ENCODE results near the gene ZBTB25.

Gene ZBTB25

DNA sequence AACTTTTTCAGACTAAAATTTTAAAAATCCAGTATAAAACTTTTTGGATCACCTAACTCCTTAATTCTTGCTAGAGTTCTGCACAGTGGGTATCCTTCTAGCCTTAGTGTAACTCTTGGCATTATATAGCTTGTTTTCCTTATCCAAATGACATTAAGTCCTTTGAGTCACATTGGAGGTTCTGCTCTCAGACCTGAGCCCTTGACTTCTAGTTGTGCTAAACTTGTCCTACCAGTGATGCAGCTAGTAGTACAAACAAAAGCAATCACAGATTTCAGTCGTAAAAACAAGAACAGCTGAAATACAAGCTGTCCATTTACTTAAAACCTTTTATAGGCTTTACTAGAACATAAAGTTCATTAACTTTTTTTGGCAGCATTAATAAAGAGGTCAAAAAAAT, 11.4 kb upstream of the ZBTB25 start:
- DNase-seq: no peak

DNA sequence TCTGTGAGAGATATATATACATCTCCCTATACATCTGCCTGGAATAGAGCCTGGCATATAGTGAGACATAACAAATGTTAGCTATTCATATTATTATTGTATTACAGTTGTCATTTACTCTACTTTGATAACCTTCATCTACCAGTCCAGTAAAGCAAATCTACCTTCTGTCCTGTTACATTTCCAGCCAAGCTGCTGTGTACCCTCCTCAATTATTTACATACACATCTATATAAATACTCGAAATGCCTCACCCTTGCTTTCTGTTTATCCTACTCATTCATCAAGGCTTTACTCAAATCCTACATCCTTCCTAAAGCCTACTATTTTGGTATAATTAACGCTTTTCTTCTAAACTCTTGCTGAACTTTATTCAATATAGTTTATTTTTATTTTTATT, 9.6 kb upstream of the ZBTB25 start:
- DNase-seq: no peak

DNA sequence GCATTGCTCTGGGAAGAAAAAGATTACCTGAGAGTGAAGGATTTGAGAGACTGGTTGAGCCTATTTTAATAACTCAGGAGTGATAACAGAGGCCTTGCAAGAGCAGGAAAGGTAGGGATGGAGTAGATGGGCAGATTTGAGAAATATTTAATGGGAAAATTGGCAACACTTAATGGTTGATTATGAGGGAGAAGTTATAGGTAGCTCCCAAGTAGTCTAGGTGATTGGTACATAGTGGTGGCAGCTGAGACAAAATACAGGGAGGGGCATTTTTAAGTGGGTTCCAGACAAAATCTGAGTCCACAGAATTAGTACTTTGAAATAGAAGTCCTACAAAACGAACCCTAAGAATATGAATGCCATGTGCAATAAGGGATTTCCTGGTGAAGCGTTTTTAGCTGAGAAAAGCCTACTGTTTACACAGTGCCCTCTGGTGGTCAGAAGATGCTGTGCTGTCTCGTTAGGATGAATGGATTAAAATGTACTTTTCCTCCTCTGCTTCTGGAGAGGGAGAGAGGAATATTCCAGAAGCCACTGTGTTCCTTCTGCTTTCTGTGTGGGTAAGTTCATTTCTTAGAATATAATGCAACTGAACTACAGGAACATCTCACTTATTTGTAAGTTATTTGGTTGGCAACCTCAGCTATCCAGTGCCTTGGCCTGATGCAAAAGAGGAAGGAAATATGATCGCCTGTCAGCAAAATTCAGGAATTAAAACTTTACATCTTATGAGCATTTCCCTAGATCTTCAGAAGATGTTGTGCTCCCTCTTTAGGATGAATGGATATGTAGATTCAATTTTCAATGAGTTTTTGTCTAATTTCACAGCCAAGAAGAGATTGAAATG, 7.4 kb upstream of the ZBTB25 start:
- peak; percentile 78 for DNase-seq

DNA sequence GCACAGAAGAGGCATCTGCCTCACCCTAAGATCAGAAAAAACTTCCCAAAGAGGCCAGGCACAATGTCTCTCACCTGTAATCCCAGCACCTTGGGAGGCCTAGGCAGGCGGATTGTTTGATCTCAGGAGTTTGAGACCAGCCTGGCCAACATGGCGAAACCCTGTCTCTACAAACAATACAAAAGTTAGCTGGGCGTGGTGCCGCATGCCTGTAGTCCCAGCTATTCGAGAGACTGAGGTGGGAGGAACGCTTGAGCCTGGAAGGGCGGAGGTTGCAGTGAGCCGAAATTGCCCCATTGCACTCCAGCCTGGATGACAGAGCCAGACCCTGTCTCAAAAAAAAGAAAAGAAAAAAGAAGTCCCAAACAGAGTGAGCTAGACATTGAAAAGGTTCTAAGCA, 5.4 kb upstream of the ZBTB25 start:
- DNase-seq: no peak

DNA sequence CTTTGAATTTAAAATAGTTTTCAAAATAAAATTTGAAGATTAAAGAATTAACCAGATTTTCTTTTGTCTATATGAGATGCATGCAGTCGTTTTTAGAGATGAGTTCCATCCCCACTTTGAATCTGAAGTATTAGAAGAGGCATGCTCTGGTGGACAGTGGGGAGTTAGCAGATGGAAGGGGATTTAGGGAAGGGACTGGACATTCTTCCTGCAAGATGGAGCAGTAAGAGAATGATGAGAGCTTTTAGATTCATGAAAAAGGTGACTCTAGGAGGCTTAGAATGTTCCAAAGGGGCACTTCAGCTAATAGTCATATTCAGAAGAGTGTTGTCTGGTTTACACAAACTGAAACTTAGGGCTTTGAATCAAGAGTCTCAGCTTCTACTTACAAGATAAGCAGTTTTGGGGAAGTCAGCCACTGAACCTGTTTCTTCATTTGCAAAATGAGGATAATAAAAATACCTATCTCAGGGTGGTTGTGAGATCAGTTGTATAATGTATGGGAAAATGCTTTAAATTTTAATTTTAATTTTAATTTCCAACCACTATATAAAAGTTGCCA, 4.7 kb upstream of the ZBTB25 start:
- no peak for DNase-seq

DNA sequence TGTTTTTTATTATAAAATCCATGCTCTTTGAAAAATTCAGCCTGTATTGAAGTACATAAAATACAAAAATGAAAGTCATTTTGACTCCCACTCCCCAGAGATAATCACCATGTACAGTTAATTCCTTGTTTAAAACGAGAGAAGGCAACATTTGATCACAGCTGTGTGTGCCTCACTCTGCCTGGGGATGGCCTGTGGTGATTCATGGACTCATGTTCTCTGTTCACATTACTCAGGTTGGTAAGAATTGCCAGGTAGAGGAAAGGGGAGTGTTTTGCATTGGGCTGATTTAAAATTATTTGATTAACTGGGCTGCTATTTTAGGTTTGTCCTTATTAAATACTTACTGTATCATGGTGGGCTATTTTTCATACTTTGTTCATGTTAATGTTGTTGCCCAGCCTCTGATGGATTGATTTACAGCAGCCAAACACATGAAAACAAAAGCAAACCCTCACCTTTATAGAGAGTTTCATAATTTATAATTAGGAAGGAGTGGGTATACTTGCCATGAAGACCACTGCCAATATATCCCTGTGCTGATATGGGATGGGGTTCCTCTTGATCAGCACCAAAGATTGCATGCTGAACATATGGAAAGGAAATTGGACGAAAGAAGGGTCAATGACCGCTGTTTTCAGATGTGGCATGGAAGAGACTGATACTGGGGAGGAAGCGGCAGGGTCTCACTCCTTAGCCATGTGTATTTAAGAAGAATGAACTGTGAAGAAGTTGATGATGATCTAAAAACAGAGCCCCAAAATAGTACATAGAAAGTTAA, 3.9 kb upstream of the ZBTB25 start:
- DNase-seq: peak; percentile 57

DNA sequence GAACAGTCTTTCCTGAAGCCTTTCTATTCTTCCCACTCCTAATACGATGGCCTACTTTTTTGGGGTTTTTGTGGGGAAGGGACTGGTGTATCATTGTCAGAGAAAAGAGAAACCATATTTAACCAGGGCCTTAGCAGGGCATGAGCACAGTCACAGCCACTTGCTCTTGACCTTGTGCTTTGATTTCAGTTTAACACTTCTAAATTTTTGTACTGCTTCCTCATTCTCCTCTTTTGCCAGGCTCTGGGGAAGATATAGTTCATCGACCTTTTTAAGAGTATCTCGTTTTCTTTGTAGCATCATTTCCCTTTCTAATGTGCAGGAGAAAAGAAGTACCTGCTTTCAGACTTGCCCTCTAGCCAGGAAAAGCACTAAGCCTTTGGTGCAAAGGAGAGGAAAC, 3.1 kb upstream of the ZBTB25 start:
- no peak for DNase-seq

DNA sequence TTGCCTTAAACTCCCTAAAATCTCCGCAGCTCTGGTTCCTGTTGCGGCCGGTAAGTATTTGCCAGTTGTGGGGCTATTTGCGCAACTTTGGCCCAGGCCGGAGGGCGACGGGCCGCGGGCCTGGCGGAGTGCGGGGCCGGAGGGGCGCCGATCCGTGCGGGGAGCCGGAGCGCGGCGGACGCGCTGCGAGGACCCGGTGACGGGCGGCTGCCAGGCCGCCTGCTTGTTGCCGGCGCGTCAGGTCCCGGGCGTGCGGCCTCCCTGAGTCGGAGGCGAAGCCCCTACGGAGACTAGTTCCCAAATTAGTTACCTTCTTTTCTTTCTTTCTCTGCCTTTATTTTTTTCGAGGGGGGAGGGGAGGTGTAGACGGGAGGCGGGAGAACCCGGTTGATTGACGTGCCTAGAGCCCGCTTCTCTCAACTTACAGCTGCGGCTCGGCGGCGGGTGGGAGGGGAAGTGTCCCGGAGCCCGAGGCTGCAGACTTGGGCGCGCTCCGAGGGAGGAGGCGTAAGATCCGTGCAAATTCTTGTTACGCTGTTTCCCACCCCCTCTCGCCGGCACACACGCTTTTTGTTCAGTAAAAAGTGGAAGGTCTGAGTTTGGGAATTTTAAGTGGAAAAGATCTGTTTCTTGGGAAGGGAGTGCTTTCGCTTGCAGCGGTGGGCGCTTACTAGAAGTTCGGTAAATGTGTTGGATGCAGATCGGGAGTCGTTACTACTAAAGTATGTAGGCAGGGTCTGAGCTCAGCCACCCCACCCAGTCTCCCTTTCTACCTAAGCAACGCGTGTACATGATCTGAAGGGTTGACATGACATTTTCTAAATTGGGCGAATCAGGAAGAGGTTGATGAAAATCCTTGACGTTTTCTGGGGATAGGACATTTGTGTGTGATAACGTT, 1.5 kb upstream of the ZBTB25 start:
- DNase-seq: peak; percentile 86

DNA sequence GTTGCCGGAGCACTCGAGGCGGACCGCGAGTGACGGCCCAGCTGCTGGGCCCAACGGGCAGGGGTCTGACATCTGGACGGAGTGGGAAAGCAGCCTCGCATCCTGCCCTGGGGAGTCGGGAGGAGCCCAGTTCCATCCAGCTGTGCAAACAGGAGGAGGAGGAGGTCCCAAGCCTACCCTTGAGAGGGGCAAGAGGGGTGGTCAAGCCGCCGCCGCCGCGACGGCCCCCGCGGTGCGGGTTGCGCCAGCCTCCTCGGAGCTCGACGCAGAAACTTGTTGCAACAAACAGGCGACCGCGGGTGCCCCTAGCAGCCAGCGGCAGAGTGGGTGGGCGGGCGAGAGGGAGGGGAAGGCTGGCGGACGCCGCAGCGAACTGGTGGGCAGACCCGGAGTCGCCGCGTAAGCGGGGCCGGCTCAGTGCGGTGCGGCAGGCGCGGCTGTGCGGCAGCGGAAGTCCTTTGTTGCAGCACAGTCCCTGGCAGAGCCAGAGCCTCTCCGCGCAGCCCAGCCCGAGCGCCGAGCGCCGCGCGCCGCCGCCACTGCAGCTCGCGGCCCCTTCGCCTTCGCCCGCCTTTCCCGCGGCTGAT, 765 bp upstream of the ZBTB25 start, which contains the start of gene ZBTB1:
ZBTB1 (plus strand) TSS at position 461 of the 587 bp plus-strand sequence. CDS start 16,735 bp downstream, outside the sequence.
- peak; percentile 84 for DNase-seq

DNA sequence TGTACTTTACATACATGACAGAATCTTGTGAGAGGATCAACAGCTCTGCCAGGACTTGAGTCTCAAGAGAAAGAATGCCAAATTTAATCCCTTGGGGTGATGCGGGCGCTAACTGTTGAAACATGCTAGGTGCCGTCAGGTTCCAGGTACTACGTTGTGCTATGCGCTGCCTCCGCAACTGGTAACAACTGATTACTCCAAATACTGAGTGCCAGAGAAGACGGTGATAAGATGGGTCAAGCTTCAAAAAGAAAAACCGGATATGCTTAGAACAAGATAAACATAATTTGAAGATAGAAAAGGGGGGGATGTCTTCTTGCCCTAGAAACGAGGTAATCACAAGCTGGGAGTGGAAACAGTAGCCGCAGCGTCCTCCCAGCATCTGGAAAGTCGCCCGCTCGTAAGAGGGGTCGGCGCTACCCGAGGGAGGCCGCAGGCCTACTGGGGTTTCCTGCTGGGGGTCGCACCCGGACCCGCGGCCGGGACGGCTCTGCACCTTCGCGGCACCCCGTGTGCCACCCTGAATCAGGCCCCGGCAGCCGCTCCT, 678 bp downstream of the ZBTB25 start:
- DNase-seq: peak; percentile 45

DNA sequence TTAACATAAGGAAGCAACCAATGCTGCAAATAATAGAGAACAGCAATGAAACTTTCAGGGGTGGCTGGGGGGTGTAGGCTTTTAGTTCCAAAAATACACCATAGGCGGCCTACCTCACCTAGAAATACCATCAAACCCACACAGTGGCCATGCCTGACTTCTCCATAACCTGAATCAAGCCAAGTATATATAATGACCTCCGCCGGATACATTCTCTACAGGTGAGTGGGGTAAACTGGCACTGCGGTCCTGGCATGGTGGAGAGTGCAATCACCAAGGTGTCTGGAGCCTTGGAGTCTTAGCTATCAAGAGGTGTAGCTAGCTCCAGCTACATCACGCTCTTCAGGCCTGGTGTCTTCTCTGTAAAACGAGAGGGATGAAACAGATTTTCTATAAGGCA, 1.2 kb downstream of the ZBTB25 start:
- peak; percentile 30 for DNase-seq

DNA sequence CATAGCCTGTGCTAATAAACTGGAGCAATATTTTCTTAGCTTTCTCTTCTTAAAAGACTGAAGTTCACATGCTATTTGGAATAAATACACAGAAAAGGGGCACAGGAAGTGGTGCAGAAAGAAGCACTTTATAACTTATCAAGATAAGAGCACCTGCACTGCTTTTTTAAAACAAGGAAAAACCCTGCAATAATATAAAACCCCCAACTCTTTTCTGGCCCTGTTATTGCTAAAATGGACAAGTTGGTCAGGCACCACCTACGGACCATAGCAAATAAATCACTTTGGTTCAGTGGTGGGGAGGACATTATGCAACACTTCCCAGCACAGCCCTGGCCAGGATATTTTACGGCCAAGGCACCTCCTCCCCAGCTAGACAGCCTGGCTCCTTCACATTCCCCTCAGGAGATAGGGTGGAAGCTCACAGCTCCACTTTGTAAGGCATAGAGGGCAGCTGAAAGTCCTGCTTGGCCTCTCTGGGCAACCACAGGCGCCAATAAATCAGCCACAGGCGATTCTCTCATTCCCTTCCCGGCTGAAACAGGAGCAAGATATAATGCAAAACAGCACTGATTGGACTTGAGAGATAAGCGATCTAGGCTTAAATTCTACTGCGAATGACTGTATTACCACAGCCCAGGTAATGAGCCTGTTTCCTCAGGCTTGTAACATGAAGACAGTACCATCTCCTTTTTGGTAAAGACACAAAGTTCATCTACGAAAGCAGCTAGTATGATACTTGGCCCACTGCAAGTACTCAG, 2.0 kb downstream of the ZBTB25 start:
- peak; percentile 14 for DNase-seq

DNA sequence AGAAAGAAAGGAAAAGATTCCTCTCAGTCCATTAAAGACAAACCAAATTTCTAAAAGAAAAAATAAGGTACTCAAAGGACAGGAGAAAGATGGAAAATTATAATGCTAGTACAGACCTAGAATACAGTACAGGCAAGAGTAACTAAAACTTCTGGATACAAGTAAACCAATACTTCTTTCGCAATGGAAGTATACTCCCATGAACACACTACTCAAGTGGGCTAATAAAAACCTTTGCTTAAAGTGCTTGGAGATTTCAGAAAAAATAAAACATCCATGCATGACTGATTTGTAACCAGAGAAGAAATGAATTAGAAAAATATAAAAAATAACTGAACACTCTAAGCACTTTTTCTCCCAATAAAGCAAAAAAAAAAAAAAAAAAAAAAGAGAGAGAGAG, 3.5 kb downstream of the ZBTB25 start:
- no peak for DNase-seq

DNA sequence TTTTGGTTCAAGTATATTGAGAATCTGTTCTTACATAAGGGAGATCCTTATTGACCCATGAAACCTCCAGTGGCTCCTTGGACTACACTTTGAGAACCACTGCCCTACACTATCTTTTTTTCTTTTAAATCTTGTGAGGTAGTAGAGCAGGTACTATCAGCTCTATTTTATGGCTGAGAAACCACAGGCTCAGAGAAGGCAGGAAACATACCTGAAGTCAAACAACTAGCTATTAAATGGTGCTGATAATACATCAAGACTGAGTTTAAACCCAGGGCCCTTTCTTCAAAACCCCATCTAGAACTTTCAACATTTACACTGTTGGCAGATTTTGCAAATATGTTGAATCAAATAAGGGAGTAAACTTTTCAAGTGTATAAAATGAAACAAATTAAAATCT, 6.9 kb downstream of the ZBTB25 start:
- DNase-seq: no peak

DNA sequence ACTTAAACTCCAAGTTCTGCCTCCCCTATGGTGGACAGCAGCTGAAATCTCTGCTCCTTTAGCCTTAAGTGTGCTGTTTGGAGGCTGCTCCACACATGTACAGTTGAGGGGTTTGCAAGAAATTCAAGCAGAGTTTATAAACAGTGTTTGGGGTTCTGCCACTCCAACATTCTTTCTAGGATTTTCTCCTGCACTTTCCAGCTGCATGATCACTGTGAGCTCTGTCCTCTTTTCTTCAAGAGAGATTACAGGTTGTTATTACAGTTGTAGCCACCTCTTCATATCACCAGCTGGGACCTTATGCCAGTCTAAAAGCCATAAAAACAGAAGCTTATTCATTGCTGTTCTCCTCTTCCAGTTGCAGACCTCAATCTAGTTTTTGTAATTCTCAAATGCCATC, 8.4 kb downstream of the ZBTB25 start:
- no peak for DNase-seq

DNA sequence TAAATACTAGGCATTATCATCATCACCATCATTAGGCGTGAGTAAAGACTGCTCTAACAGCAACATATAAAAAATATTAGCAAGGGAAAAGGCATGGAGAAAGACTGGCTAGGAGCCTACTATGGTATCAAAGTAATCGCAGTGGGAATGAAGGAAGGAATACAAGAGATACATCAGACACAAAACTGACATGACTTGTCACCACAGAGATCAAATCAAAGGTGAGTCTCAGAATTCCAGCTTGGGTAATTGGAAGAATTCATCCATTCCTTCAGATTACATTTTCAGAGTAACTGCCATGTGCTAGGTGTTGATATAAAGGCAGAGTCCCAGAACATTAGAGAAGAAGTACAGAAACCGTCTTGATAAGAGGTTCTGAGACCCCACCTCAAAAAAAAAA, 10.2 kb downstream of the ZBTB25 start:
- no peak for DNase-seq

DNA sequence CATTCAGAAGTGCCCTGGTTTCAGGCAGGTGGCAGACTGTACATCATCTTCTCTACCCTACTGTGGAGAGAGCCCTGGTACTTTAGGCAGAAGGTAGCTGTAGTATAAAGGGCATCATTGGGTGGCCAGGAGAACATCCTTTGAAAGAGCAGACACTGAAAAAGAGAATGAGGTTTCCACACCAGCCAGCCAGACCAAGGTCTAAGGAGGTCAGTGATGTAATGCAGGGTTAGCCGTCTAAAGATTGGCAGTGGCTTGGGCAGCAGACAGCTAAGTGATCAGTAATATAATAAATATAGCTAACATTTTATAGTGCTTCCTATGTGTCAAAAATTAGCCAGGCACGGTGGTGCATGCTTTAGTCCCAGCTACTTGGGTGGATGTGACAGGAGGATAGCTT, 12.0 kb downstream of the ZBTB25 start:
- no peak for DNase-seq

DNA sequence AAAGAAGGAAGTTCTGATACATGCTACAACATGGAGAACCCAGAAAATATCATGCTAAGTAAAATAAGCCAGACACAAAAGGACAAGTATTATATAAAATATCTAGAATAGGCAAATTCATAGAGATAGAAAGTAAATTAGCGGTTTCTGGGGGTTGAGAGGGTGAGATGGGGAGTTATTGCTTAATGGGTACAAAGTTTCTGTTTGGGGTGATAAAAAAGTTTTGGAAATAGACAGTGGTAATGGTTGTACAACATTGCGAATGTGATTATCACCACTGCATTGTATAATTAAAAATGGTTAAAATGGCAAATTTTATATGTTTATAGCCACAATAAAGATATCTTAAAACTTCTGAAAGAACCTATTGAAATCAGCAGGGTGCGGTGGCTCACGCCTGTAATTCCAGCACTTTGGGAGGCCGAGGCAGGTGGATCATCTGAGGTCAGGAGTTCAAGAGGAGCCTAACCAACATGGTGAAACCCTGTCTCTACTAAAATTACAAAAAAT, 15.0 kb downstream of the ZBTB25 start:
- no peak for DNase-seq

DNA sequence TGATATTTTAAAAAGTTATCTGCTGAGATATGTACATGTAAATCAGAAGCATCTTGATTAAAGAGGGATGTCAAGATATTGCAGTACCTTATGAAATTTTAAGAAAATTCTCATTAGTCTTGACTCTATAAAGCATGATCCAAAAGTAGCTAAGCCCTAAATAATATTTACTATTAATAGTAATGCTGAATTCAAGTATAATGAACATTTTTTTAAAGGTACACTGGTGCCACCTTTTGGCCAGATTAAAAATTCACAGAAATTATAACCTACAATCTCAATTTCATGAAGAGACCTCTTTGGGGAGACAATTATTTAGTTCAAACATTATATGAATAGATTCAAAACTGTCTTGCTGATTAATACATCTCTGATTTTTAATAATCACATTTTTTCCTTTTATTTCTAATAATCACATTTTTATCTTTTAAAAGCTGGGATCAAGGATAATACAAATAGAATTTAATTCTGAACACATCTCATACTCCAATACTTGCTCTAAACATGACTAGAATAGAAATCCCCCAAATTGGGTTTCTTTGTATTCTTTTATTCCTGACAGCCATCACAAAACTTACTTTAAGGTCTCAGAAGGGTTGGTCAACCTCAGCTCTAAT, 24.9 kb downstream of the ZBTB25 start:
- DNase-seq: no peak

DNA sequence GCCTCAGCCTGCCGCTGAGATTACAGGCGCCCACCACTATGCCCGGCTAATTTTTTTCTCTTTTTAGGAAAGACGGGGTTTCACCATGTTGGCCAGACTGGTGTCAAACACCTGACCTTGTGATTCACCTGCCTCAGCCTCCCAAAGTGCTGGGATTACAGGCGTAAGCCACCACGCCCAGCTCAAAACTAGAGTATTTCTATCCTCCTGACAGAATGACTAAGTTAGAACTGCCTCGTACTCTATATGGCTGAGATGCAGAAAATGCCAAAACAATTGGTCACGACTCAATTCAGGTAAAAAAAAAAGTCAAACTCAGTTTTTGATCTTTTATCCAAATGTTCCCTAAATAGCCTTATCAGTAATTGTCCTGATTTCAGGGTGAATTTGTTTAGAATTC, 27.2 kb downstream of the ZBTB25 start:
- DNase-seq: no peak
